Measurements from ENCODE around the gene TIMP3.
"Not testable (repeated sequence)": the region's sequence is repeated elsewhere in the genome, so short reads cannot be mapped to it uniquely, and the experiment has no call there.

TIMP3 gene

GRCh38 chr22:32801537-32802236 lies at the start of gene TIMP3:
Gene TIMP3 (plus strand): TSS chr22:32801705. CDS start chr22:32802002, 297 bp downstream.
- H3K4me3 ChIP-seq (ENCODE audit: low read depth, low read length), result no peak within 1 kb of the TSS
- DNase-seq (ENCODE audit: low read depth), result peak; percentile 16
- TF ChIP-seq MYC (IDR thresholded peaks at IDR 0.05; ENCODE audit: low read depth, low read length) (no peak), CTCF (IDR thresholded peaks at IDR 0.05; ENCODE audit: low read depth, low read length) (no peak), POLR2A (IDR thresholded peaks at IDR 0.05; ENCODE audit: extremely low read depth, insufficient read length) (no peak), MAX (IDR thresholded peaks at IDR 0.05; ENCODE audit: low read depth, low read length) (no peak)

- no peak for TF ChIP-seq MYC (IDR thresholded peaks at IDR 0.05; ENCODE audit: low read depth, low read length)
- no peak for TF ChIP-seq MAX (IDR thresholded peaks at IDR 0.05; ENCODE audit: low read depth, low read length)
- TF ChIP-seq CTCF (IDR thresholded peaks at IDR 0.05; ENCODE audit: low read depth, low read length), result no peak
- no peak for TF ChIP-seq POLR2A (IDR thresholded peaks at IDR 0.05; ENCODE audit: extremely low read depth, insufficient read length)
- DNase-seq (ENCODE audit: low read depth), result no peak
Observed at GRCh38 chr22:32752326-32752725, 49.2 kb upstream of the TIMP3 start.

GRCh38 chr22:32752816-32753520 lies 48.5 kb upstream of the TIMP3 start:
- TF ChIP-seq MAX (IDR thresholded peaks at IDR 0.05; ENCODE audit: low read depth, low read length) (no peak), MYC (IDR thresholded peaks at IDR 0.05; ENCODE audit: low read depth, low read length) (no peak), POLR2A (IDR thresholded peaks at IDR 0.05; ENCODE audit: extremely low read depth, insufficient read length) (no peak), CTCF (IDR thresholded peaks at IDR 0.05; ENCODE audit: low read depth, low read length) (no peak)
- no peak overlapping the region for H3K4me3 ChIP-seq (ENCODE audit: low read depth, low read length)
- peak; percentile 40 for DNase-seq (ENCODE audit: low read depth)

More at GRCh38 chr22:32752326-32752725, 49.2 kb upstream of the TIMP3 start:
- H3K4me3 ChIP-seq (ENCODE audit: low read depth, low read length), result no peak overlapping the region

GRCh38 chr22:32753591-32753990 lies 47.9 kb upstream of the TIMP3 start:
- TF ChIP-seq POLR2A (IDR thresholded peaks at IDR 0.05; ENCODE audit: extremely low read depth, insufficient read length), result no peak
- TF ChIP-seq MAX (IDR thresholded peaks at IDR 0.05; ENCODE audit: low read depth, low read length), result no peak
- no peak for TF ChIP-seq CTCF (IDR thresholded peaks at IDR 0.05; ENCODE audit: low read depth, low read length)
- no peak for TF ChIP-seq MYC (IDR thresholded peaks at IDR 0.05; ENCODE audit: low read depth, low read length)
- H3K4me3 ChIP-seq (ENCODE audit: low read depth, low read length), result no peak overlapping the region
- no peak for DNase-seq (ENCODE audit: low read depth)

- TF ChIP-seq POLR2A (IDR thresholded peaks at IDR 0.05; ENCODE audit: extremely low read depth, insufficient read length), result no peak
- no peak for TF ChIP-seq CTCF (IDR thresholded peaks at IDR 0.05; ENCODE audit: low read depth, low read length)
- TF ChIP-seq MYC (IDR thresholded peaks at IDR 0.05; ENCODE audit: low read depth, low read length), result no peak
- no peak for TF ChIP-seq MAX (IDR thresholded peaks at IDR 0.05; ENCODE audit: low read depth, low read length)
- no peak for DNase-seq (ENCODE audit: low read depth)
- H3K4me3 ChIP-seq (ENCODE audit: low read depth, low read length), result no peak overlapping the region
Observed at GRCh38 chr22:32754413-32755041, 47.0 kb upstream of the TIMP3 start.

GRCh38 chr22:32757086-32757762 lies 44.3 kb upstream of the TIMP3 start:
- DNase-seq (ENCODE audit: low read depth), result peak; percentile 60
- not testable (repeated sequence) for H3K4me3 ChIP-seq (ENCODE audit: low read depth, low read length)

Measured in NB4 (cell line).